Skeletal muscle cell (primary cell): ENCODE results near the gene PINLYP.
A peak's percentile ranks its signal among the peaks of the same experiment; 100 is the strongest.
"Not testable (repeated sequence)": the region's sequence is repeated elsewhere in the genome, so short reads cannot be mapped to it uniquely, and the experiment has no call there.

Experiments
- DNase-seq: peaks from one replicate; pipeline ENCODE4 v3.0.0-alpha.2; 2010; ENCODE audit warnings: low read depth
- H3K4me3 ChIP-seq: 2 replicates; pipeline ENCODE4 v1.5.1; 2011; ENCODE audit warnings: low read depth, mild to moderate bottlenecking, control low read depth, low read length, moderate library complexity

Gene PINLYP

DNA sequence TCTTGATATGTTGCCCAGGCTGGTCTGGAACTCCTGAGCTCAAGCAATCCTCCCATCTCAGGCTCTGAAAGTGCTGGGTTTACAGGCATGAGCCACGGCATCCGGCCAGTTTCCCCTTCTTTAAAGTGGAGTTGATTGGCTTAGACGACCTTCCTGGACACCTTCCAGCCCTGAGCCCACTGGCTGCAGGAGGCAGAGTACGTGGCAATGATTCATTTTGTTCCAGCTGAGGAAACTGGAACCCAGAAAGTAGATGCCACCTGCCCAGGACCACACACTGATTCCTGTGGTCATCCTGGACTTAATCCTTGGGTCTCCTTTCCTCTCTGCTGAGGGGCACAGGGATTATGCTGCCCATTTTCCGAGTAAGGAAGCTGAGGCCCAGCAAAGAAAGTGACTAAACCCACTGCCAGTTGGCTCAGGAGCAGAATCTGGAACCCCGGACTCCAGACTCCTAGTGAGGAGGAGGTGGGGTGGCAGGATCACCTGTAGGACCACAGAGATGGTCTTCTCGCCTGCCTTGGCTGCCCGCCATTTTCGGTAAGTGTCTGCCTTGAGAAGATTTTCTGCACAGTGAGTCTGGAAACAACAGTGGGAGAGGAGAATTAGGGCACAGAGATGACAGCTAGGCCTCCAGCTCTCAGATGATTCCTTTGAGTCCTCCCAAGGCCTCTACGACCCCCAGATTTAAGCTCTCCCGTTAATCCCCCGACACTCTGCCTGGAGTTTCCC is 1.0 kb upstream of the PINLYP start:
- H3K4me3 ChIP-seq = peak overlapping the region; percentile 98
- DNase-seq = no peak

DNA sequence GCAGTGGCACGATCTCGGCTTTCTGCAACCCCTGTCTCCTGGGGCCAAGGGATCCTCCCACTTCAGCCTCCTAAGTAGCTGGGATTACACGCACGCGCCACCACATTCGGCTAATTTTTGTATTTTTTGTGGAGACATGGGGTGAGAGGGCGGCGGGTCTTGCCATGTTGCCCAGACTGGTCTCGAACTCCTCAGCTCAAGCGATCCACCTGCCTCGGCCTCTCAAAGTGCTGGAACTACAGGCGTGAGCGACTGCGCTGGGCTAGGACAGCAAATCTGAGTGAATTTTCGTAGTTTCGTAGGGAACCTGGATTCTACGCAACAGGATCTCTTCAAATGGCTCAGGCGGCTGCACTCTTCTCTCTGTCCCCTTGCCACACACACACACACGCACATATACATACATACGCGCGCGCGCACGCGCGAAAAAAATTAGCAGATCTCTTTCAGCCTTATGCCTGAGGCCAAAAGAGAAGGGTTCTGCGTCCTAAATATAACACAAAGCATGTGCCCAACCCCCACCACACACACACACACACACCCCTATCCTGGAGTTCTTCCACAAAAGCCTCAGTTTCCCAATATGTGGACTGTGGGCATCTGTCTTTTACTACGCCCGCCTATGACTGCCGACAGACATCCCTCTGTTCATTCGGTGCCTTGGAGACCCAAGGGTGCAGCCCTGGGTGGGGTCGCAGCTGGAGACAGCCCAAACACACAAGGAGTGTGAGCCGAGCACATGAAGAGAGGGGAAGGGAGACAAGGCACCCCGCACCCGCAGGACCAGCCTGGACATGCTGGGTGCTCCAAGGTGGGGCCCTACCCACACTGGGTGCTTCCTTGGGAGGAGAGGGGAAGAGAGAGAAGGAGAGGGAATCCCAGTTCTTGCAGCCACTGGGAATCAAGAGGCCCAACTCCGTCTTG is 616 bp downstream of the PINLYP start:
- no peak for DNase-seq
- H3K4me3 ChIP-seq = peak overlapping the region; percentile 98

DNA sequence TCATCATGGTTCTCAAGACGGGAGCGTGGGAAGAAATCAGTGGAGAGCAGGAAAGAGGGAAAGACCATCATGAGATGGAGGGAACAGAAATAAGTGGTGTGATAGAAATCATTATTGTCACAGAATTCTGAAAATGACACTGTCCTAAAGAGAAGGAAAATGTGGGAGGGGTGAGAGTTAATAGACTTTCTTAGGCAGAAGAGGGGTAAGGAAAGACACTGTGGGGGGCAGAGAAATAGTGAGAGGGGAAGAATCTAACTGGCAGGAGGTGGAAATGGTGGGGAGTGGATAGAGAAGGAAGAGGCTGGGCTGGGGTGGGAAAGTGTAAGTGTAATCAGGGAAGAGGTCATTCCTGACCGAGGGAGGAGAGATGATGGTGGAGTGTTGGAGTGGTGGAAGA is 3.2 kb downstream of the PINLYP start:
- DNase-seq = no peak
- no peak overlapping the region for H3K4me3 ChIP-seq

DNA sequence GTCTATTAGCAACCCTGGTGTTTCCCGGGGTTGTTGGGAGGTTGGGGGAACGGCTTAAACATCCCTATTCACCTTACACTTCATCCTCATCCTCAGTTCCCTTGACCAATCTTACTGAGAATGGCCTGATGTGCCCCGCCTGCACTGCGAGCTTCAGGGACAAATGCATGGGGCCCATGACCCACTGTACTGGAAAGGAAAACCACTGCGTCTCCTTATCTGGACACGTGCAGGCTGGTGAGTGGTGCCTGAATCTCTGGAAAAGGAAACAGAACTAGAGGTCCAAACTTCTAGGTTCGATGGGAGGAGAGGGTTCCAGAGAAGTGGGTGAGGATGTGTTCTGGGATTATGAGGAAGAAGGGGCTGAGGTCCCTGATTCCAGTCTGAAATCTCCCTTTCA is 5.9 kb downstream of the PINLYP start:
- no peak for DNase-seq
- no peak overlapping the region for H3K4me3 ChIP-seq

DNA sequence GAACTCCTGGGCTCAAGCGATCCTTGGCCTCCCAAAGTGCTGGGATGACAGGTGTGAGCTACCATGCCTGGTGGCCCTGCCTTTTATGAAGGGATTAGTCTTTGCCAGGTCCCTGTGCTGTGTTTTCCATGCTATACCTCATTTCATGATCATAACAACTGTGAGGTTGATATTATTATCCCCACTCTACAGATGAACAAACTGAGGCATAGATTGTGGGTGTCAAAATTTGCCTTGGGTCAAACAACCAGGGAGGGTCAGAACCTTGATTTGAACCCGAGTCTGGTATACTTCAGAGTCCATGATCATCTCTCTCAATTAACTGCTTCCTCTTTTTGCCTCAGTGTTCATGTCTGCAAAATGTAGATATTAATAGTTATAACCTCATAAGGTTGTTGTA is 6.9 kb downstream of the PINLYP start:
- H3K4me3 ChIP-seq = no peak overlapping the region
- no peak for DNase-seq

DNA sequence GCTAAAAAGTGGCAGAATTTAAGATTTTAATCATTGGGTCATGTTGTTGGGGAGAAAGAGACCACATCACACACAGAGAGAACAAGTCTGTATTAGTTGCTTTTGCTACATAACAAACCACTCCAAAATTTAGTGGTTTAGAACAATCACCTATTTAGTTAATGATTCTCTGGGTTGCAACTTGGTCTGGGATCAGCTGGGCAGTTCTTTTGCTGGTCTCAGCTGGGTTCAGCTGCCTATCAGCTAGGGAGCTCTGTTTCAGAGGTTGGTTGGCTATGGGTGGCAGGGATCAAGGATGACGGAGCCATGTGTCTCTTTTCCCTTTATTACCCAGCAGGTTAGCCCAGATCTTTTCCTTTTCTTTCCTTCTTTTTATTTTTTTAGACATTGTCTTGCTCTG is 8.9 kb downstream of the PINLYP start:
- no peak for DNase-seq
- no peak overlapping the region for H3K4me3 ChIP-seq

DNA sequence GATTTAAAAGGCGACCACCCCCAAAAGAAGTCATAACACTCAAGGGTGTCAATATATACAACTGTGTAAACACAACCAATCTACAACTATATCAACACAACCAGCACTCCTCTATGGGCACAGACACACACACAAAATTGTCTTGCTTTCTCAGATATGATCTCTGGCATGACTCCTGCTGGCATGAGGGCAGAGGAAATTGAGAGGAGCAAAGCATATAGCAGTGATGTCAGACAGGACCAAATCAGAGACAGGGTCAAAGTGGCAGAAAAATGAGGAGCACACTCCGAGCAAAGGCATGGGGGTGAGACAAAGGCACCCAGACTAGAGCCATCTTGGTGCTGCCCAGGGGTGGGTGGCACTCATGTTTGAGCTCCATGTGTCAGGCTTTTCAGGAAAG is 10.7 kb downstream of the PINLYP start:
- DNase-seq = no peak
- no peak overlapping the region for H3K4me3 ChIP-seq

DNA sequence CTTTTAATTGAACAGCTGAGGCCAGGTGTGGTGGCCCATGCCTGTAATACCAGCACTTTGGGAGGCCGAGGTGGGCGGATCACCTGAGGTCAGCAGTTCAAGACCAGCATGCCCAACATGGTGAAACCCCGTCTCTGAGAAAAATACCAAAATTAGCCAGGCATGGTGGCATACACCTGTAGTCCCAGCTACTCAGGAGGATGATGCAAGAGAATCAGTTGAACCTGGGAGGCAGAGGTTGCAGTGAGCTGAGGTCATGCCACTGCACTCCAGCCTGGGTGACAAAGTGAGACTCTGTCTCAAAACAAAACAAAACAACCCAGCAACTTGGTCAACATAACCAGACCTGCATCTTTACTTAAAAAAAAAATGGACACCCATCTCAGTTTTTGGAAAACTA is 11.4 kb downstream of the PINLYP start:
- H3K4me3 ChIP-seq, DNase-seq: not testable (repeated sequence)

DNA sequence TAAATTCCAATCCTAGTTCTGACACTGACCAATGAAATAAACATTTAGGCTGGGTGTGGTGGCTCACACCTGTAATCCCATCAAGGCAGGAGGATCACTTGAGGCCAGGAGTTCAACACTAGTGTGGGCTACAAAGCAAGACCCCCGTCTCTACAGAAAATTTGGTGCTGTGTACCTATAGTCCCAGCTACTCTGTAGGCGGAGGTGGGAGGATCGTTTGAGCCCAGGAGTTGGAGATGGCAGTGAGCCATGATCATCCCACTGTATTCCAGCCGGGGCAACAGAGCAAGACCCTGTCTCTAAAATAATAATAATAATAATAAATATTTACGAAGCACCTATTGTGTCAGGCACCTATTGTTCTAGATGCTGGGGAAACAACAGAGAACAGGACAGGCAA is 13.7 kb downstream of the PINLYP start:
- H3K4me3 ChIP-seq = no peak overlapping the region
- DNase-seq = no peak

DNA sequence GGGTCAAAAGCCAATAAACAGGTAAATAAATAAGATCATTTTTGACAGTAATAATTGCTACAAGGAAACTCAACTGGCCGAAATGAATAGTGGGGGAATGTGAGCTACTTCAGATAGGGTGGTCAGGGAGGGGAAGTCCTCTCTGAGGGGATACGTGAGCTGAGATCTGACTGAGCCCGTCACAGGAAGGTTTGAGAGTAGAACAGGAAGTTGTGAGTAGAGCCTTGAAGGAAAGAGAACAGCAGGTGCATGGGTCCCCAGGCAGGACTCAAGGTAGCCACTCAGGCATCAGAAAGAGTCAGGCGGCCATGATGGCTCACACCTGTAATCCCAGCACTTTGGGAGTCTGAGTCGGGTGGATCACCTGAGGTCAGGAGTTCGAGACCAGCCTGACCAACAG is 14.1 kb downstream of the PINLYP start:
- H3K4me3 ChIP-seq = no peak overlapping the region
- DNase-seq = no peak

DNA sequence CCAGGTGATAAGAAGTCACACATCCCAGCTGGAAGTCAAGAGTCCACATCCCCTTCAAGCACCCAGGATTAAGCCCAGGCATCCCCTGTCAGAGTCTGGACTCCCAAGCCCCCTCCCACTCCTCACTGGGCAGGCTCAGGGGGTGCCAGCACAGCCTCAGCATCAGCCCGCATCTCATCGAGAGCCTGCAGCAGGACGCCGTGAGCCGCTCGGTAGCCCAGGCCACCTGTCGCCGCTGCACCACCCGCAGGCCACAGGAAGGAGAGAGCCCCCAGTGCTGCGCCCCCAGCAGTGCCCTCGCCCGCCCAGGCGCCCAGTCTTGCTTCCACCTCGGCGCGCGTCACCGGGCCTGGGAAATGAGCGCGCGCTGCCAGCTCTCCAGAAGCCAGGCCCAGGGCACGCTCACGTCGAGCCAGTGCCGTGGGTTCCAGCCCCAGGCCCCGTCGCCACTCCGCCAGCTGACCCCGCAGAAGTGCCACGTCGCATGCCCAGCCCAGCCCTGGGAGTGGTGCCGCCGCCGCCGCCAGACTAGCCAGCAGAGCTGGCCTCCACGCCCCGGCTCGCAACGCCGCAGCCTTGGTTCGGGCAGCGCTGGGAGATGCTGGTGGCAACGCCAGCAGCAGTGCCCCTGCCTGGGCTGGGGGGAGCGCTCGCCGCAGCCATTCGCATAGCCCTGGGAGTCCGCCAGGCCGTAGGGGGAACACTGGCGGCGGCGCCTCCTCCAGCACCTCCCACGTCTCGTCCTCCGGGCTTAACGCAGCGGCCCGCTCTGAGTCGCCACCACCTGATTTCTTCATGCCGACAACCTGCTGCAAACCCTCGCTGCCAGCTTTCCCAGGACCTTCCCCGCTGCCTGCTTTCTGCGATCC is 16.5 kb downstream of the PINLYP start:
- DNase-seq = no peak
- H3K4me3 ChIP-seq = no peak overlapping the region

DNA sequence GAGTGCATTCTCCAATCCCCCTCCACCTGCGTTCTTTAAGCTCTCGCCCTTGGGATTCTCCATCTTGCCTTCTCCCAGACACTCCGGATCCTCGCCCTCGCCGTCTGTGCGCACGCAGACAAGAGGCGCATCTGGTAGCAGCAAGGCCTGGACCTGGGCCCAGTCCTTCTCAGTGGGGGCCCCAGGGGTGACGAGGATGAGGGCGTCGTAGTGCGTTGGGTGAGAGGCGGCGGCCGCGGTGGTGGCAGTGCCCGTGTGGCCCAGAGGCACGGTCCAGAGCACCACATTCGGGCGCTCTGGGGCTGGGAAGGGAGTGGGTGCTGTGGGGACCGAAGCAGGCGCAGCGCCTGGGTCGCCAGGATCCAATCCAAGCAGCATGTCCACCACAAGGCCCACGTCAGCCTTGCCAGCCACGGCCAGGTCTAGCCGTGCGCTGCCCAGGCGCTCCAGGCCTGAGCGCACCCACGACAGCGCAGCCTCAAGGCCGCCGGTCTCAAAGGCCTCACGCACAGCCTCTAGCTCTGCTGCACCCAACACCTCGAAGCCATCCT is 17.3 kb downstream of the PINLYP start:
- DNase-seq = no peak
- H3K4me3 ChIP-seq = no peak overlapping the region

DNA sequence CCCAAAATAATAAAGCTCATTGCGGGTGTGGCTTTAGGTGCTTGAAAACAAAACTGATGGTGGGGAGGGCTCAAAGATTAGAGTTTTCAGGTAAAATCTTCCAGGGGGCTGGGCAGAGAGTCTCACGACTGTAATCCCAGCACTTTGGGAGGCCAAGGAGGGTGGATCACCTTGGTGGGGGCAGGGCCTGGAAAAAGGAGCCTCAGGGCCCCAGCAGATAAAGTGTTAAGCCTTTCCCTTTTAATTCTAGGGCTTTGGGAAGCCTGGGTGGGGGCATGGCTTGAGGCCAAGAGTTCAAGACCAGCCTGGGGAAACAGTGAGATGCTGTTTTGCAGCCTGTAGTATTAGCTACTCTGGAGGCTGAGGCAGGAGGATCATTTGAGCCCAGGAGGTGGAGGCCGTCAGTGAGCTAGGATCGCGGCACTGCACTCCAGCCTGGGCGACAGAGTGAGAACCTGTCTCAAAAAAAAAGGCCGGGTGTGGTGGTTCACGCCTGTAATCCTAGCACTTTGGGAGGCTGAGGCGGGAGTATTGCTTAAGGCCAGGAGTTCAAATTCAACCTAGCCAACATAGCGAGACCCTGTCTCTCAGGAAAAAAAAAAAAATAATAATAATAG is 18.6 kb downstream of the PINLYP start:
- no peak for DNase-seq
- peak overlapping the region; percentile 77 for H3K4me3 ChIP-seq

DNA sequence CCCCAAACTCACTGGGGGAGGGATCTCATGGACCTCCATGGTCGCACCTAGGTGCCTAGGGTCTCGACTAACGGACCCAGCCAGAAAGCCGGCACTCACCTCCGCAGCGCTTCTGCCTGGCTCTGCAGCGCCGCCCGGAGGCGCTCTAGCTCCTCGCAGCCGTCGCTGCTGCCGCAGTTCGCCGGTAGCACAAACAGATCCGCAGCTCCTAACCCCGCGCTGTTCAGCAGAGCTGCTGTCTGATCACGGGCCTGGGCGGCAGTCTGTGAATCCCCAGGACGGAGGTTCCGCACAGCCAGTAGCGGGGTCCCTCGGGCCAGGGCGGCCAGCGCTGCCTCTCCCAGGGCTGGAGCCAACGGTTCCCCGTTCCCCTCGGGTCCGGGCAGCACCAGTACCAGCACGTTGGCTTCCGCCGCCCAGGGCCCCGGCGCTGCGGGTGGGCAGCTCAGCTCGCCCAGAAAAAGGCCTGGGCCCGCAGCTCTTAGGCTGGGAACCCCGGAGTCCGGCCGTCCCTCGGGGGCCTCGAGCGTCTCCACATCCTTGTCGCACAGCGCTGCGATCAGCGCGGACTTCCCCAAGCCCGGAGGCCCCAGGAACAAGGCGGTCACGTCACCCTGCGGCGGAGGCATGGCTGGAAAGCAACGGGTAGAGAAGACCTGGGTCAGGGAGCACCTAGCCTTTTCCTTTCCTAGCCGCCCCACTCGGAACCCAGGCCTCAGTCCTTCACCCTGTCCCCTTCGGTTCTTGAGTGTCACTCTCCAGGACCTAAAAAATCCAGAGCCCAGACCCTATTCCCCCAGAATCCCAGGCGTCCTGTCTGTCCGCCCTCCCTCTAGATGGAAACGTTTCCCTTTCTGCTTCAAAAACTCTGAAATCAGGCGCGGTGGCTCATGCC is 19.4 kb downstream of the PINLYP start:
- DNase-seq = no peak
- H3K4me3 ChIP-seq = peak overlapping the region; percentile 77

DNA sequence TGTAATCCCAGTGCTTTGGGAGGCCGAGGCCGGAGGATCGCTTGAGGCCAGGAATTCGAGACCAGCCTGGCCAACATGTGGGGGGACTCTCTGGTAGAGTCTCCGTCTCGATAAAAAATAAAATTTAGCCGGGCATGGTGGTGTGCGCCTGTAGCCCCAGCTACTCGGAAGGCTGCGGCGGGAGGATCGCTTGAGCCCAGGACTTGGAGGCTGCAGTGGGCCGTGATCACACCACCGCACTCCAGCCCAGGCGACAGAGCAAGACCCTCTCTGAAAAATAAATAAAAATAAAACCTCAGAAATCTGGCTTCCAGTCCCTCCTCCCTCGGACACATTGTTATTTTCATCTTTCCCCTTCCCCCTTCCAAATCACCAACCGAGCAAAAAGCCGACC is 20.0 kb downstream of the PINLYP start:
- no peak for DNase-seq
- H3K4me3 ChIP-seq = peak overlapping the region; percentile 77

DNA sequence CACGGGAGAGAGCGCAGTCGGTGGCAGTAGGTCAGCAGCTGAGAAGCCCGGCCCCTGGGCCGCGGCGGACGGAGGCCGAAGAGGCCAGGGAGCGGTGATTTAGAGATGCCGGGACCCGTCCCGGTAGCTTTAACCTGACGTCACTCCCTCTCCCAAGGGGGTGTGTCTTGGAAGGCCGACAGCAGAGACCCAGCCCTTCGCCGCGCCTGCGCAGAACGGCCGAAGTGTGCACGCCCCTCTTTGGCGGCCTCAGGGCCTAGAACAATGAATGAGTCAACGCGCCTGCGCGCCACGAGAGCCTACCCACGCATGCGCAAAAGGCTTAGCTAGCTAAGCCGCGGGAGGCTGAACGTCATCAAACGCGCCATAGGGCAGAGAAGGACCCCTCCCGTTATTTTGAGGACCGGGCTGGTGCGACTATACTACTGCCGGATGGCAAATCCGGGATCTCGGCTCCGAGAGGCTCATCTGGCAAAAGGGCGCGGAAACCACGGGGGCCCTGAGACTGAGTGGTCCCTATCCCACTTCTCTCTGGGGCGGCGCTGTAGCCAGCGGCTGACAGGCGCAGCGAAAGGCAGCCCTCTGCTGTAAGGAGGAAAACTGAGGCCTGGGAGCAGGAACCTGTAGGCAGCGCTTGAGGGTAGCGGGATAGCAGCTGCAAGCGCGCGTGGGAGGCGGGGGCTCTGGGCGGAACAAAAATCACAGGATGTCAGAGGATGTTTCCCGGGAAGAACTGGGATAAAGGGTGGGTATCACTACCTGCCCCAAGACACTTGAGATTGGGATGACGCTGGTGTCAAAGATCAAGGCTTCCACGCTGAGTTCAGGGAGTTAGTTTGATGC is 20.6 kb downstream of the PINLYP start, which contains the start of the genes IRGQ and ZNF576:
TSS of gene IRGQ (minus strand) at position 136 of the 843 bp plus-strand sequence. CDS start 796 bp downstream, outside the sequence.
TSS of gene ZNF576 (plus strand) at position 597 of the 843 bp plus-strand sequence. CDS start 514 bp downstream, outside the sequence.
- DNase-seq = peak; percentile 95
- H3K4me3 ChIP-seq = peak within 1 kb of the TSS; percentile 77

DNA sequence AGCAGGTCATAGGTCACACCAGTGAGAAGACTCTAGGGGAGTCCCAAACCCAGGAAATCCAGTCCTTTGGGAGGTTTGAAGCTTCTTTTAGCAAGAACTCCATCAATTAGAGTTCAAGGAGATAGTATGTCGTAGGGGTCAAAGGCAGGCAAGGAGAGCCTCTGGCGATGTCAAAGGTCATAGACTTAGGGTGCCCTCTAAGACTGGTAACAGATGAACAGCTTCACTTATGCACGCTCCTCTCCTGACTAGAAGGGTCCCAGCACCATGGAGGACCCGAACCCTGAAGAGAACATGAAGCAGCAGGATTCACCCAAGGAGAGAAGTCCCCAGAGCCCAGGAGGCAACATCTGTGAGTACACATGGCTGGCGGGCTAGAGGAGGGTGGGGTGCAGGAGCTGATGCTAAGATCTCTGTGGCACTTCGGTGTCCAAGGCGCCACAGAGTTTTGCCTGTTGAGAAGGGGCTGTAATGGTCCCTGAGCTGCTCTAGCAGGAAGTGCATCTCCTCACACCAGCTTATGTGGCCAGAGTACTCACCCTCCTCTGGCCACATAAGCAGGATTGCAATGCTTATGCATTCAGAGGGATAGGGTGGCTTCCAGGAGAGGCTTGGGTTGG is 21.4 kb downstream of the PINLYP start:
- no peak for DNase-seq
- H3K4me3 ChIP-seq = peak overlapping the region; percentile 65
